Stimulated activated effector memory CD8-positive, alpha-beta T cell treated with anti-CD3 and anti-CD28 coated beads, Interleukin-12 subunit alpha, Interleukin-12 subunit beta, amount 100 ng/mL, for 72 hours (primary cell): Measurements from ENCODE around the gene DRD1.

Experiments used
- ATAC-seq: fragments of 150-1000 bp; cut with Tn5 transposase; 2 replicates; pipeline ENCODE4 v1.10.0; 2021
- DNase-seq, 2 donors: peaks; one replicate each; pipeline ENCODE4 v3.0.0; 2021 to 2022; ENCODE audit warnings: low spot score in 2 of 2
- H3K27ac Mint-ChIP-seq: one replicate; pipeline ENCODE4 v1.8.0; 2022; ENCODE audit warnings: mild to moderate bottlenecking, mixed read lengths
- H3K36me3 Mint-ChIP-seq: one replicate; pipeline ENCODE4 v1.8.0; 2022; ENCODE audit warnings: mild to moderate bottlenecking, mixed read lengths
- H3K4me1 Mint-ChIP-seq: one replicate; pipeline ENCODE4 v1.8.0; 2022; ENCODE audit warnings: mixed read lengths
- H3K4me3 Mint-ChIP-seq: one replicate; pipeline ENCODE4 v1.8.0; 2022; ENCODE audit warnings: mild to moderate bottlenecking, mixed read lengths
- H3K9me3 Mint-ChIP-seq: one replicate; pipeline ENCODE4 v1.8.0; 2022; ENCODE audit warnings: mixed read lengths

Gene DRD1

DNA sequence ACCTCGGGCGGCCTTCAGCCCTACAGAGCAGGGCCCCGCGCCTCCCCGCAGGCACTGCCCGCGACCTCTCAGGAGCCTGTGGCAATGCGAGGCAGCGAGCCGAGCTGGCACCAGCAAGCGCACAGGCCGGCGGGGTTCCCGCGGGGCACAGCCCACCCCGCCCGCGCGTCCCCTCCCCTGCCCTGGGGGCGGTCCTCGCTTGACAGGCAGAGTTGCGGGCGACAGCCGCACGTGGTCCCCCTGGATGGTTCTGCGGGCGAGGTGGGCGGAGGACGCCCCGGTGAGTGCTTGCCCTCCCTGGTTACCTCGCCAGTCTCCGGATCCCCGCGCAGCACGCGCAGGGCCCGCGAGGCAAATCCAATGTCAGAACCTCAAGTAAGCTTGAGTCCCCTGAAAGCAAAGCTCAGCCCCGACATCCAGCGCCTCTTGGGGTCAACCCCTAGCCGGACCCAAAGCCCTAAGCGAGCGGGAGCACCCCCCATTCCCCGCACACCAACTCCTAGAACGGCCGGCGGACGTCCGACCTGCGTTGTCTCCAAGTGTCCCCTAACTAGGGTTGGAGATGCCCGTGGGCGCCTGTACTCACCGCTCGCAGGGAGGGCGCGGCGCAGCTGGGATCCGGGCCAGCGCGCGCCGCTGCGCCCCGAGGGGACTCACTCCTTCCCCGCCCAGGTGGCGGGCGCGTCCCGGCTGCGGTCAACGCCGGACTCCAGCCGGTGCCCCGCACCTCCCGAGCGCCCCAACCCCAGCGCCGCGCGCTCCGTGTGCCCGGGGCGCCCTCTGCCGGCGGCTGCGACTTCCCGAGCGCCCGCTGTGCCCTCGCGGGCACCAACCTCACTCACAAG lies at the start of gene DRD1:
TSS of gene DRD1 (minus strand) at position 123 of the 845 bp plus-strand sequence. CDS start 1,083 bp downstream, outside the sequence.
- Mint-ChIP-seq H3K9me3 (no peaks in the 10 kb centered on the region), H3K4me3 (peak within 1 kb of the TSS; percentile 50), H3K4me1 (peaks cover 7% of the 10 kb centered on the region), H3K27ac (no peak within 1 kb of the TSS), H3K36me3 (no peaks in the 10 kb centered on the region)
- DNase-seq (peak; percentile 51 to 72), ATAC-seq (peak; percentile 84)

DNA sequence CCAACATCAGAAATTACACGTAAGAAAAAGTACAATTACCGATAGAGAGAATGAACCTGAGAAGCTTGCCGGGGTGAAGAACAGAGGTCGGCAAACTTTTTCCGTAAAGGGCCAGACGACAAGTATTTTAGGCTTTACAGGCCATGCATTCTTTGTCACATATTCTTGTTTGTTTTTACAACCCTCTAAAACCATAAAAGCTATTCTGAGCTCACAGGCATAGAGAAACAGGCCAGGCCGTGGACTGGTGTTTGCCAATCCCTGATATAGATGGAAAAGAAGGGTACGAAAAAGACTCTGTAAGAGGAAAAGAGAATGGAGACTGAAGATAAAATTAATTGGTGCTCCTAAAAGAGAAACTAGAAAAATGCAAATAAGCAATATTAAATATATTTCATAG lies 49.7 kb upstream of the DRD1 start:
- Mint-ChIP-seq H3K9me3 (no peaks in the 10 kb centered on the region), H3K4me3 (no peak overlapping the region), H3K36me3 (peaks cover 100% of the 10 kb centered on the region), H3K4me1 (peaks cover 28% of the 10 kb centered on the region), H3K27ac (no peak overlapping the region)
- no peak for DNase-seq
- no peak for ATAC-seq

DNA sequence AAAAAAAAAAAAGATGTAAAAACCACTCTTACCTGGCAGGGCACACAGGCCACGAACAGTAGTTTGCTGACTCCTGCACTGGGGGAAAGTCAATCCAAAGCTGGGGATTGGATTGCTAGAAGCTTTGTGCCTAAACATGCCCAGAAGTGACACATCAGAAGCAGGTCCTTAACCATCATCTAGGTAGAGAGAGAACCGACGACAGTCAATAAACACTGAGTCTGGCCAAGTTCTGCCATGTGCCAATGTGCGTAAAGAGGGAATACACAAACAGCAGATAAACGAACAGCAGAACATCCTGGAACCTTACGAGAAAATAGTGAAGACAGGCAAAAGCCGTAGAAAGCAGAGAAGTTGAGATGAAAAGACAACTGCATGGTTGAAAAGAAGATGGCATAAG lies 49.3 kb upstream of the DRD1 start:
- no peak for ATAC-seq
- H3K27ac Mint-ChIP-seq: no peak overlapping the region
- peaks cover 33% of the 10 kb centered on the region for H3K4me1 Mint-ChIP-seq
- H3K4me3 Mint-ChIP-seq: no peak overlapping the region
- H3K9me3 Mint-ChIP-seq: no peaks in the 10 kb centered on the region
- DNase-seq: no peak
- H3K36me3 Mint-ChIP-seq: peaks cover 100% of the 10 kb centered on the region

DNA sequence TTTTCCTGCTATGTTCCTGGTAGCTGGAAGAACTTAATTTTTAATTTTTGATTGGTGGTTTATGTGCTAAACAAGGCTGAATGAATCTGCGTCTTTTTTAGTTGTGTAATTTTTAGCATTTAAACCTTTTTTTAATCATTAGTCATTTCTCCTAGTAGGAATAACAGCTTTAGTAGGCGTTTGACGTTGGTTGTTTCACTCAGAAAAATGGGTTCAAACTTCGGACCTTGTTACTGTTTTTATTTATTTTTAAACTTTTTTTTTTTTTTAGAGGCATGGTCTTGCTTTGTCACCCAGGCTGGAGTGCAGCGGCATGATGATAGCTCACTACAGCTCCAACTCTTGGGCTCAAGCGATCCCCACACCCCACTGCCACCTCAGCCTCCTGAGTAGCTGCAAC lies 47.2 kb upstream of the DRD1 start:
- DNase-seq: no peak
- H3K4me3 Mint-ChIP-seq: no peak overlapping the region
- ATAC-seq: no peak
- H3K4me1 Mint-ChIP-seq: peaks cover 48% of the 10 kb centered on the region
- peaks cover 100% of the 10 kb centered on the region for H3K36me3 Mint-ChIP-seq
- H3K9me3 Mint-ChIP-seq: no peaks in the 10 kb centered on the region
- no peak overlapping the region for H3K27ac Mint-ChIP-seq

DNA sequence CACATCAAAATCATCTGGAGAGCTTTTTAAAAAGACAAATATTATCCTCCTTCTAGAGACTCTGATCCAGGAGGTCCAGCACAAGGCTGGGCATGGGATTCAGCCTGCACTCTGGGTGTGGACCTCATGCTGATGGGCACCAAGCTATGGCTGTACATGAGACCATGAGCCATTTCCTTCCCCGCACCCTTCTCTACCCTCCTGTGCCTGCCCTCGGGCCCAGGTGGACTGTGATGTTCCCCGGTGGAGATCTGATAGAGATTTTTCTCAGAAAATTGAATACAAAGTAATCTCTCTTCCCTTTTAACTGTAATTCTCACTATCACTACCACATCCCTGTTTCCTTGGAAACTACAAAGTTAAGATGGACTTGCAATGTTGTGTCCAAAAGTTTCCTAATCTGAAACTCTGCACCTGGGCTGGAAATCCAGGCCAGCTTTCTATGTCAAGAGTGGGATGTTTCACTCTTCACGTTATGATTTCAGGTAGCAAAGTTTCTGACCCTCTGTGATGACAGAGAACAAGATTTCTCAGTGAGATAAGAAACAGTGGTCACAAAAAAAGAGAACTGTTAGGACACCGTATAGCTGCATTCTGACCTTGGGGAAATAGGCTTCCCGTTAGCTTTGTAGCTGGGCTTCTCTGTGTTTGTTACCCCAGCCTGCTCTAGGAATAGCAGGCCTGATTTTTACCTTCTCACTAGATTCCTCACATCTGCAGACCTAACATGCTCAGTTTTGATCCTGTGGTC lies 45.9 kb upstream of the DRD1 start:
- DNase-seq (no peak), ATAC-seq (no peak)
- Mint-ChIP-seq H3K9me3 (no peaks in the 10 kb centered on the region), H3K4me1 (peaks cover 54% of the 10 kb centered on the region), H3K27ac (peak overlapping the region; percentile 52), H3K4me3 (no peak overlapping the region), H3K36me3 (peaks cover 100% of the 10 kb centered on the region)

DNA sequence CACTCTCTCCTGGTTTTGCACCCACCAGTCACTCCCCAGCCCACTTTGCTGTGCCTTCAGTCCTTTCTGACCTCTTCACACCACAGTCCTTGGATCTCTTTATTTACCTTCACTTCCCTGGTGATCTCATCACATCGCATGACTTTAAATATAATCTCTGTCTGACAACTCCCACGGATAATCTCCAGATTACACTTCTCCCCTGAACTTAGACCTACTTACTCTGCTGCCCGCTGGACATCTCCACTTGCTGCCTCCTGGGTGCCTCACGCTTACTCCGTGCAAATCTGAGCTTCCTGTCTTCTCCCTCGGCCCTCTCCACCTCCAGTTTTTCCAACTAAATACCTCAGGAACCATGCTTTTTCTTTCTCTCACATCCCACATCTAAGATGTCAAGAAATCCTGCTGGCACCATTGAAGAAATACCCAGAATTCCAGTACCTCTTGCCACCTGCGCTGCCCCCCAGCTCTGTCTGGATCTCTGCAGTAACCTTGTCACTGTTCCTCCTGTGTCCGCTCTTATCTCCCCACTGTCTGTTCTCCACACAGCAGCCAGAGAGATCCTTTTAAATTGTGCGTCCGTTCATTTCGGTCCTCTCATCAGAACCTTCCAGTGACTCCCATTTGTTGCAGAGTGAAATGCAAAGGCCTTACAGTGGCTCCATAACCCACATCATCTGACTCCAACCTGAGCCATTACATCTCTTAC lies 43.7 kb upstream of the DRD1 start:
- DNase-seq: no peak
- ATAC-seq: no peak
- Mint-ChIP-seq H3K27ac (no peak overlapping the region), H3K9me3 (no peaks in the 10 kb centered on the region), H3K4me1 (peaks cover 71% of the 10 kb centered on the region), H3K36me3 (peaks cover 100% of the 10 kb centered on the region), H3K4me3 (no peak overlapping the region)

DNA sequence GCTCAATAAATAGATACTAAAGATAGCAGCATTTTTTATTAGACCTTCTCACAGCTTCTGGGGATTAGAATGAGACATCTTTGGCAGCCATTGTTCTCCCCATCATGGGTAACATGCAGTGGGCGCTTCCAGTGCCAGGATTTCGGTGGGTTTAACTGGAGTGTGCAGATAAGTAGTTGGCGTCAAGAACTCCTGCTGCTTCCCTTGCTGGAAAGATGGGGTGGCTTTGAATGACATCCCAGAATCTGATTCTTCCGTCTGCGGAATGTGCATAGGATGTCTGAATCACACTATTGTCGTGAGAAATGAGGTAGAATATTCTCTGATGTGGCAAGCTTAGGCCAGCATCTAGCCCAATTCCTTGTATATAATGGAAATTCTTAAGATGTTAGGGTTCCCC lies 41.6 kb upstream of the DRD1 start:
- peaks cover 89% of the 10 kb centered on the region for H3K4me1 Mint-ChIP-seq
- ATAC-seq (no peak), DNase-seq (no peak)
- H3K36me3 Mint-ChIP-seq: peaks cover 100% of the 10 kb centered on the region
- no peak overlapping the region for H3K4me3 Mint-ChIP-seq
- no peak overlapping the region for H3K27ac Mint-ChIP-seq
- no peaks in the 10 kb centered on the region for H3K9me3 Mint-ChIP-seq

DNA sequence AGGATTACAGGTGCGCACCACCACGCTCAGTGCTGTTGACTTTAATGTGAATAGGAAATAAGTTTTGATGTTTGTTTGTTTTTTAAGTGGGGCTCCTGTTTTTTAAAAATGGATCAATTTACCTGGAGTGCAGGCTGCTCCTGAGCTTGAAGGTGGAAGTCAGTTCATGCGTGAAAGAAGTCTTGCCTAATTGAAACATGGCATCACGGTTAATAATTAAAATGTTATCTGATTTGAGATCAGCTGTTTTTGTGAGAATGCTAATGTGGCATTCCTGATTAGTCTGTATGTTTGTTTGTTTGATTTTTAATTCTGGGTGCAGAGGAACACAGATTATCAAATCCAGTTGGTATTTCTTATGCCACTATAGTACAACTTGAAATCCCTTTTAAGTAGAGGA lies 40.8 kb upstream of the DRD1 start:
- no peak for ATAC-seq
- Mint-ChIP-seq H3K36me3 (peaks cover 100% of the 10 kb centered on the region), H3K27ac (no peak overlapping the region), H3K4me3 (no peak overlapping the region), H3K4me1 (peaks cover 89% of the 10 kb centered on the region), H3K9me3 (no peaks in the 10 kb centered on the region)
- DNase-seq: no peak

DNA sequence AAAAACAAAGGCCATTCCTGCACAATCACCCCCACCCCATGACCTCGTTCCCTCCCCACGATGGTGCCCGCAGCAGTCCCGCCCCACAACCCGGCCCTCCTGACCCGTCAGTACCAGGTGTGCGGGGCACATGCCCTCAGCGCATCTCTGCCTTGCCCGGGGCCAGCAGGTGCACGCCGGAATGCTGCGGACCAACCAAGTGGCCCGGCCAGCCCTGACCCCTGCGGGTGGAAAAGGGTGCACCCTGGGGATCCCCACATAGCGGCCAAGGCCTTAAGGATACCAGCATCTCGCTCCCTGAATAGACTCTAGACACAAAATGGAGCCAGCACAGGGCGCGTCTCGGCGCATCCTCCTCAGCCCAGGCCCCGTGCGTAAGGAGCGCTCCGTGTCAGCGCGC lies 40.3 kb upstream of the DRD1 start:
- Mint-ChIP-seq H3K36me3 (peaks cover 100% of the 10 kb centered on the region), H3K4me1 (peaks cover 89% of the 10 kb centered on the region), H3K27ac (no peak overlapping the region), H3K9me3 (no peaks in the 10 kb centered on the region), H3K4me3 (no peak overlapping the region)
- no peak for DNase-seq
- no peak for ATAC-seq

DNA sequence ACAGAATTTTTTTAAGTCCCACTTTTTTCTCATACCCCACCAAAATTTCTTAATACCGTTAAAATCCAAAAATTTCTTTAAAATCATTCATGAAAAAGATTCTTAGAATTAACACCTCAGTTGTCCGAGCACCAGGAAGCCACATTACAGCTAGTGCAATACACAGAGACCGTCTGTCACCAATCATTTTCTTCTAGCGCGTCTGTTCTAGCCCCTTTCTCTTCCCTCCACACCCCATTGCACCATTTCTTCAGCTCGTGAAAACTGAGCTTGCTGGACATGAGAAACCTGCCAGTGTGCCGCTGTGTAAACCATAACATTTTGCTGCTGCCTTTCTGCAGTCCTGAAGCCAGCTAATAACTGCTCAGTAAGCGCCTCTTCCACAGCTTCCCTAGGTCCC lies 39.4 kb upstream of the DRD1 start:
- H3K4me1 Mint-ChIP-seq: peaks cover 80% of the 10 kb centered on the region
- peaks cover 96% of the 10 kb centered on the region for H3K36me3 Mint-ChIP-seq
- H3K4me3 Mint-ChIP-seq: peak overlapping the region; percentile 3
- no peaks in the 10 kb centered on the region for H3K9me3 Mint-ChIP-seq
- peak overlapping the region; percentile 30 for H3K27ac Mint-ChIP-seq
- DNase-seq (no peak), ATAC-seq (no peak)

DNA sequence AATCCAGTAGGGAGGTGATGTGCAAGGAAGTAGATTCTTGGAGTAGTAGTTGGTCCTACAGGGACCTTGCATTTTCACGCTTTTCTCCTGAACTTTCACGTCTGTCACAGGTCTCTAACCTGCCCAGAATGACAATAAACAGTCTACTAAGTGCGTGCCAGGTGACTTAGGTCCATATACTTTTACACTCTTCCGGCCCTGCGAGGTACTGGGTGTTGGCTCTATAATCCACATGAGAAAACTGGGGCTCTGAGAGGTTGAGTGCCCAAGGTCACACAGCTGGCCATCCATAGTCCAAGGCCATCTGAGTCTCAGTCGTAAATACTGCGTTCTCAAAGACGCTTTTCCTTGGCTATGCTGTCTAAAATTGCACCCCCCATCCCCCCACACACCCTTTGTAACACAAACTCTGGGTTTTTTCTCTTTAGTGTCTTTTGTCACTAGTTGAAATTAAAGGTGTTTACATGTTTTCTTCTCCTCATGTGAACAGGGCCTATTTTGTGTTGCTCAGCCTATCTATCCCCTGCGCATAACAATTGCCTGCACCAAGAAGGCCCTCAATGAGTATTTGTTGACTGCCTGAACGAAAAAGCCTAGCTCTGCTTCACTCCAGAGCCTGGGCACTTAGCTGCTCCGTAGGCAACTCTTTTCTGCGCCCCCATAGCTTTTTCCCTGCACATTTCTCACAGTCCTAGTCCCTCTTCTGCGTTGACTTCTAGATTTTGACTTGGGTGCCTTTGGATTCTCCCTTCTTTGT lies 35.3 kb upstream of the DRD1 start:
- H3K4me3 Mint-ChIP-seq: peak overlapping the region; percentile 90
- peaks cover 61% of the 10 kb centered on the region for H3K36me3 Mint-ChIP-seq
- DNase-seq (no peak), ATAC-seq (no peak)
- no peaks in the 10 kb centered on the region for H3K9me3 Mint-ChIP-seq
- H3K4me1 Mint-ChIP-seq: peaks cover 54% of the 10 kb centered on the region
- peak overlapping the region; percentile 92 for H3K27ac Mint-ChIP-seq

DNA sequence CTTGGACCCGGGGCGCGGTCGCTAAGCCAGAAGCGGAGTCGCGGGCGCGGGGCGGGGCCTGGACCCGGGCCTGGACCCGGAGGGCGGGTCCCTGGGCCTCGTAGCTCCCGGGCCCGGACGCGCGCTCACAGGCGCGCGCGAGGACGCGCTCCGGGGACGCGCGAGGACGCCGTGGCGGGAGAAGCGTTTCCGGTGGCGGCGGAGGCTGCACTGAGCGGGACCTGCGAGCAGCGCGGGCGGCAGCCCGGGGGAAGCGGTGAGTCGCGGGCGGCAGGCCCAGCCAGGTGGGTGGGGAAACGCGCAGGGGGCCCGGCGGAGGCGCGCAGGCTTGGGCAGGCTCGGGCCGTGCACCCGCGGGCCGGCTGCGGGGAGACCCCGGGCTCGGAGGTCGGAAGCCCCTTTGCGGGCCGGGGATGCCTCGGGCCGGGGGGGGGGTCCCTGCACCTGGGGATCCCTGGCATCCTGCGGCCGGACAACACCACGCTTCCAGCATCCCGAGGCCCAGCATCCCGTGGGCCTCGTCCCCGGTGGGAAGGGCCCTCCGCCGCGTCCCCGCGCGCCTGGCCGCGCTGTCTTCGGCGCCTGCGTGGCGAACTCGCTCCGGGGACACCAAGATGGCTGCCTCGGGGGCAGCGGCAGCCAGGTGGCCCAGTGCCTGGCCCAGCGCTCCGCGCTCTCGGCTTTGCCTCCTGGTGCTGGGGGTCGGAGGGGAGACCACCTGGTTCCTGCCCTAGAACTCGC lies 34.6 kb upstream of the DRD1 start, which contains the start of gene SFXN1:
TSS of gene SFXN1 (plus strand) at position 177 of the 741 bp plus-strand sequence. CDS start 13,544 bp downstream, outside the sequence.
- peak within 1 kb of the TSS; percentile 92 for H3K27ac Mint-ChIP-seq
- DNase-seq (peak; percentile 79 to 89), ATAC-seq (peak; percentile 95)
- peak within 1 kb of the TSS; percentile 90 for H3K4me3 Mint-ChIP-seq
- H3K9me3 Mint-ChIP-seq: no peaks in the 10 kb centered on the region
- H3K36me3 Mint-ChIP-seq: peaks cover 54% of the 10 kb centered on the region
- peaks cover 46% of the 10 kb centered on the region for H3K4me1 Mint-ChIP-seq

DNA sequence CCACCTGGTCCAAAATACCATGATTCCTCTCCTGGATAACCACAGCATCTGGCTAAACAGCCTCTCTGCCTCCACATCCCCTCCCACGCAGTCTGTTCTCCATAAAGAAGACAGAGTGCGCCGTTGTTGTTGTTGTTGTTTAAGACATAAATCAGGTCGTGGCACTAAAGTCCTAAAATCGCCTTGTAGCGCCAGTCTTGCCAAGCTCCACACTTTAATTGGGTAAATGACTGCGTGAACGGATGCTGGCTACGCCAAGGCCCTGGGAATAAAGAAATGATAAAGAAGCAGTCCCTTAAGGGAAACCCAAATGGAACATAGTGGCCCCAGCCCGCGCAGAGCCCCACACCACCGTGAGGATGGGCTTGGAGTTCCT lies 34.0 kb upstream of the DRD1 start:
- Mint-ChIP-seq H3K36me3 (peaks cover 48% of the 10 kb centered on the region), H3K27ac (peak overlapping the region; percentile 92), H3K4me1 (peaks cover 41% of the 10 kb centered on the region), H3K4me3 (peak overlapping the region; percentile 90), H3K9me3 (no peaks in the 10 kb centered on the region)
- DNase-seq (no peak), ATAC-seq (no peak)

DNA sequence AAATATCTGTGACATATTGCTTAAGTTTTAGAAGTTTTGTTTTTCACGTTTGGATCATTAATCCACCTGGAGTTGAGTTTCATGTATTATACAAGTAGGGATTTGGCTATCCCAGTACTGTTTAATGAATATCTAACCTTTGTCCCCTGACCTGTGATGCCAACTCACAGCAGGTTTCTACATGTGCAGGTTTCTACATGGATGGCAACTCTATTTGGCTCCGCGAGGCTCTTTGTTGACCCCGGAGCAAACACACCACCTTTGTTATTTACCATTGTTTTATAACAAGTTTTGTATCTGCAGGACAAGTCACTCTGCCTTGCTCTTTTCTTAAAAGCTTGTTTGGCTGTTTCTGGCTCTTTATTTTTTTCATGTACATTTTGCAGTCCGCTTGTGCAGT lies 33.5 kb upstream of the DRD1 start:
- Mint-ChIP-seq H3K4me1 (peaks cover 39% of the 10 kb centered on the region), H3K27ac (no peak overlapping the region), H3K9me3 (no peaks in the 10 kb centered on the region), H3K36me3 (peaks cover 43% of the 10 kb centered on the region), H3K4me3 (peak overlapping the region; percentile 90)
- no peak for DNase-seq
- no peak for ATAC-seq
